Left ventricle myocardium inferior (tissue), 1 donor: Measurements from ENCODE around the gene PLA2G2E. TPM values are rescaled to one million over a fixed set of nuclear protein-coding genes. Genes with fewer than 3 reads are reported as not detected.

Experiments used
- DNase-seq: peaks from one replicate; pipeline ENCODE4 v3.0.0-alpha.2; 2020
- H3K27ac ChIP-seq: fragments of 200-600 bp; replicated peaks from 2 replicates; pipeline ENCODE4 v1.8.0; 2021
- H3K27me3 ChIP-seq: fragments of 200-600 bp; 2 replicates; pipeline ENCODE4 v1.8.0; 2021; ENCODE audit warnings: low read depth
- H3K36me3 ChIP-seq: fragments of 200-600 bp; 2 replicates; pipeline ENCODE4 v1.8.0; 2021
- H3K4me1 ChIP-seq: fragments of 200-600 bp; 2 replicates; pipeline ENCODE4 v1.8.0; 2021
- H3K4me3 ChIP-seq: fragments of 200-600 bp; 2 replicates; pipeline ENCODE4 v1.8.0; 2021; ENCODE audit warnings: mild to moderate bottlenecking, moderate library complexity
- H3K9me3 ChIP-seq: fragments of 200-600 bp; replicated peaks from 2 replicates; pipeline ENCODE4 v1.8.0; 2021
- intact Hi-C: fragments of 100-400 bp; cut with micrococcal nuclease; formaldehyde crosslinking; loops from one replicate; pipeline ENCODE4 v1.11.0; 2022
- total RNA-seq: library from RNA; stranded (reverse); fragmentation: NEBNext Ultra II Directional; extraction: Animal tissue kit (Norgen Biotek cat#: 25700); gene quantifications from one replicate; pipeline ENCODE4 v1.2.1, GENCODE V29; 2021
- TF ChIP-seq, protein P1 (sequence below): fragments of 200-600 bp; IDR thresholded peaks from 2 replicates; pipeline ENCODE4 v1.8.0; 2021; ENCODE audit warnings: antibody characterized with exemption, mild to moderate bottlenecking, borderline replicate concordance
- donor health status: DM: no; HTN: yes; CAD: no; lungs with severe emphysema.

The PLA2G2E gene
- total RNA-seq, 1 donor from 2014 or later: not detected

DNA sequence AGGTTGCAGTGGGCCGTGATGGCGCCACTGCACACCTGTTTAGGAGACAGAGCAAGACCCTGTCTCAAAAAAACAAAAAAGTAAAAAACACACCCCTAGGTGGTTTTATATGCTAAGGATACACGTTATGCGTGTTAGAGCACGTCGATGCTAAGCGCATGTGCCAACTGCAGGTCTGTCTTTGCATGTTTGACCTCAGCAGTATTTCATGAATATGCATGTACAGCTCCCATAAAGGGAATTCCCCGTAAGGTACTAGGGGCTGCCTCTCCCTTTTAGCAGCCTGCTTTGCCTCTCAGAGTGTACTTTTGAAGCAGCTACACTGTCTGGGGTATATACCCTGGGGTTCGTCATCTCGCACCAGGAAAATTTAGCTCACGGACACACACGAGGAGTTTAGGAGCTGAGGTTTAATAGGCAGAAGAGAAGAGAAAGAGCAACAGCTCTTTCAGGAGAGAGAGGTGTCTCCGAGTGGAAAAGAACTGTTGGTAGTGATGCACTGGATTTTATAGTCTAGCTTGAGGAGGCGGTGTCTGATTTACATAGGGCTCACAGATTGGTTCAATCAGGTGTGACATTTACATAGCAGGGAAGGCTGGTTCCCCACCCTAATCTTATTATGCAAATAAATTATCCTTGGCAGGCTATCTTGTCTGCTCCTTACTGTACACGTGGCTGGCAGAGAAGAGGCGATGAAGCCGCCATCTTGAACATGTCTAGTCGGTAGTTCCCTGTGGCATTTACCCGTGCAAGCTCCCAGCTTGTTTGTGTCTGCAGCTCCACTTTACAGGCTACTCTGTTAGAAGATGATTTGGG lies 45.4 kb downstream of the PLA2G2E start:
- H3K4me1 ChIP-seq: peaks cover 11% of the 10 kb centered on the region

DNA sequence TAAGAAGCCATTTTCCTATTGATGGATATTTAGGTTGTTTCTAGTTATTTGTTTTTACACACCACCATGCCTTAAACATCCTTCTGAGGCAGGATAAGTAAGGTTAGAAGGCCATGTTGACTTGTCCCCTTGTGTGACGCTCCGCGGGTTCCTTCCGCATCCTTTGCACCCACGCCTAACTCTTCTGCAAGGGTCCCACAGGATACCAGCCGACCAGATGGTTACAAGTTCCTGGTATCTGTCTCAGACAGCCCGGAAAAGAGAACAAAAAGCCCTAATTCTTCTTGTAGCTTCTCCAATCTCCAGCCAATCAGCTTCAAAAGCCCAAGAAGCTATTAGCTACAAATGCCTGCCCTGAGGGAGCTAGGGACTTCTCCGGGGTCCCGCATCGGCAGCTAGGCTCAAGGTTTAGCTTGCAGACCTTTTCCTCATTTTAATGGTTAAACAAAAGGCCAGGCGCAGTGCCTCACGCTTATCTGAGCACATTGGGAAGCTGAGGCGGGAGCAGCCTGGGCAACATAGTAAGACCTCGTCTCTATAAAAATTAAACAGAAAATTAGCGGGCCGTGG lies 46.2 kb downstream of the PLA2G2E start:
- no peaks in the 10 kb centered on the region for H3K36me3 ChIP-seq
- peaks cover 4% of the 10 kb centered on the region for H3K4me1 ChIP-seq
- H3K27ac ChIP-seq: no peak overlapping the region
- no peak overlapping the region for H3K4me3 ChIP-seq
- intact Hi-C loops: no loop called here
- H3K27me3 ChIP-seq: peaks cover 59% of the 10 kb centered on the region
- TF ChIP-seq, protein P1, sequence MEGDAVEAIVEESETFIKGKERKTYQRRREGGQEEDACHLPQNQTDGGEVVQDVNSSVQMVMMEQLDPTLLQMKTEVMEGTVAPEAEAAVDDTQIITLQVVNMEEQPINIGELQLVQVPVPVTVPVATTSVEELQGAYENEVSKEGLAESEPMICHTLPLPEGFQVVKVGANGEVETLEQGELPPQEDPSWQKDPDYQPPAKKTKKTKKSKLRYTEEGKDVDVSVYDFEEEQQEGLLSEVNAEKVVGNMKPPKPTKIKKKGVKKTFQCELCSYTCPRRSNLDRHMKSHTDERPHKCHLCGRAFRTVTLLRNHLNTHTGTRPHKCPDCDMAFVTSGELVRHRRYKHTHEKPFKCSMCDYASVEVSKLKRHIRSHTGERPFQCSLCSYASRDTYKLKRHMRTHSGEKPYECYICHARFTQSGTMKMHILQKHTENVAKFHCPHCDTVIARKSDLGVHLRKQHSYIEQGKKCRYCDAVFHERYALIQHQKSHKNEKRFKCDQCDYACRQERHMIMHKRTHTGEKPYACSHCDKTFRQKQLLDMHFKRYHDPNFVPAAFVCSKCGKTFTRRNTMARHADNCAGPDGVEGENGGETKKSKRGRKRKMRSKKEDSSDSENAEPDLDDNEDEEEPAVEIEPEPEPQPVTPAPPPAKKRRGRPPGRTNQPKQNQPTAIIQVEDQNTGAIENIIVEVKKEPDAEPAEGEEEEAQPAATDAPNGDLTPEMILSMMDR: no peak
- no peak for DNase-seq
- H3K9me3 ChIP-seq: no peaks in the 10 kb centered on the region

More for the DNA sequence above, 45.4 kb downstream of the PLA2G2E start:
- Histone ChIP-seq H3K36me3 (no peaks in the 10 kb centered on the region), H3K27ac (no peak overlapping the region), H3K4me3 (no peak overlapping the region), H3K27me3 (peaks cover 53% of the 10 kb centered on the region), H3K9me3 (no peaks in the 10 kb centered on the region)
- DNase-seq: no peak
- intact Hi-C loops: no loop called here
- TF ChIP-seq, protein P1: no peak

DNA sequence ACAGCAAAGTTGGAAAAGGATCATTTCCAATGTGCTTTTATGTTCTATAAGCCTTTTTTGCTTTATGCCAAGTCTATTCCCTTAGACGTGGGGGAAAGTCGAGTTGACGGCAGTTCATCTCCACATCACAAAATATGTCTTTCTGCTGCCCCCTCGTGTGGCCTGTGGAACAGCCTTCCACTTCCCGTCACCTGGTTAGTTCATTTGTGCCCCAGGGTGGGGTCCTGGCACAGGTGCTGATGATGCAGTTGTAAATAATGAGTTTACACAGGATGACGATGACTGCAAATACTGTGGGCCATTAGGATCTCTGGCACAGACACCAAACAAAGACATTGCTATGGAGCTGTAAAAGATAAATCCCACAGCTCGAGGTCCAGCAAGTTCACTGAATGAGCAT lies 51.2 kb downstream of the PLA2G2E start:
- intact Hi-C loops: no loop called here
- no peak for DNase-seq
- Histone ChIP-seq H3K4me3 (no peak overlapping the region), H3K4me1 (no peaks in the 10 kb centered on the region), H3K36me3 (no peaks in the 10 kb centered on the region), H3K9me3 (no peaks in the 10 kb centered on the region), H3K27ac (no peak overlapping the region), H3K27me3 (peaks cover 93% of the 10 kb centered on the region)
- TF ChIP-seq, protein P1: no peak

Other genes starting within 250 kb of the PLA2G2E start
- 8.6 TPM for gene TMCO4, start 123.7 kb downstream of the PLA2G2E start, total RNA-seq
- gene RNF186, start 108.3 kb downstream of the PLA2G2E start, total RNA-seq: not detected
- 5.0 TPM for gene OTUD3, start 41.2 kb downstream of the PLA2G2E start, total RNA-seq
- gene PLA2G2A, start 56.0 kb upstream of the PLA2G2E start, total RNA-seq: 69.0 TPM
- 51.4 TPM for gene PLA2G5, start 146.6 kb upstream of the PLA2G2E start, total RNA-seq
- gene PLA2G2D, start 195.9 kb upstream of the PLA2G2E start, total RNA-seq: not detected
- not detected for gene PLA2G2F, start 215.7 kb upstream of the PLA2G2E start, total RNA-seq